ENCODE results near the gene KCNC4. TPM values are rescaled to one million over a fixed set of nuclear protein-coding genes. Genes with fewer than 3 reads are reported as not detected.

The KCNC4 gene
- total RNA-seq, 1 donor: 2.8 TPM

GRCh38 chr1:110243146-110243545 lies 33.0 kb downstream of the KCNC4 start:
- H3K9me3 ChIP-seq (ENCODE audit: low read depth, low read length): no peaks in the 10 kb centered on the region
- no peak overlapping the region for H3K4me3 ChIP-seq (ENCODE audit: low read length)
- no peaks in the 10 kb centered on the region for H3K27me3 ChIP-seq (ENCODE audit: insufficient read depth, low read length)
- peaks cover 28% of the 10 kb centered on the region for H3K4me1 ChIP-seq (ENCODE audit: insufficient read depth, low read length)

DNA sequence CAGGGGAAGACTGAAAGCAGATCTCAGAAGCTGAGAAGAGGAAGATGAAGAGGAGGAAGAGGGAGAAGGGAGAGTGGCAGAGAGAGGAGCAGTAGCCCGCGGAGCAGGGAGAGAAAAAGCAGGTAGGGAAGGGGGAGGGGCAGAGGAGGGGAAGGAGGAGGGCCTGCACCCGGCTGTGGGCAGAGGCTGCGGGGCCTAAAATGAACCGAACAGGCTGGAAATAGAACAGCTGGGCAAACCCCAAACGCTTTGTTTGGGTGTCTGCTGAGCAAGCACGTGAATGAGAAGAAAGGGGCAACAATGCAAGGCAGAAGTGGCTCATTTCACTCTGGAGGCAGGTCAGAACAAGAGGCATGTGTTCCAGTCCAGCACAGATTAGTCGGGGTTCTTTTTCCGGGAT lies 33.5 kb downstream of the KCNC4 start:
- no peaks in the 10 kb centered on the region for H3K27me3 ChIP-seq (ENCODE audit: insufficient read depth, low read length)
- H3K4me3 ChIP-seq (ENCODE audit: low read length): no peak overlapping the region
- no peaks in the 10 kb centered on the region for H3K9me3 ChIP-seq (ENCODE audit: low read depth, low read length)
- peaks cover 28% of the 10 kb centered on the region for H3K4me1 ChIP-seq (ENCODE audit: insufficient read depth, low read length)

DNA sequence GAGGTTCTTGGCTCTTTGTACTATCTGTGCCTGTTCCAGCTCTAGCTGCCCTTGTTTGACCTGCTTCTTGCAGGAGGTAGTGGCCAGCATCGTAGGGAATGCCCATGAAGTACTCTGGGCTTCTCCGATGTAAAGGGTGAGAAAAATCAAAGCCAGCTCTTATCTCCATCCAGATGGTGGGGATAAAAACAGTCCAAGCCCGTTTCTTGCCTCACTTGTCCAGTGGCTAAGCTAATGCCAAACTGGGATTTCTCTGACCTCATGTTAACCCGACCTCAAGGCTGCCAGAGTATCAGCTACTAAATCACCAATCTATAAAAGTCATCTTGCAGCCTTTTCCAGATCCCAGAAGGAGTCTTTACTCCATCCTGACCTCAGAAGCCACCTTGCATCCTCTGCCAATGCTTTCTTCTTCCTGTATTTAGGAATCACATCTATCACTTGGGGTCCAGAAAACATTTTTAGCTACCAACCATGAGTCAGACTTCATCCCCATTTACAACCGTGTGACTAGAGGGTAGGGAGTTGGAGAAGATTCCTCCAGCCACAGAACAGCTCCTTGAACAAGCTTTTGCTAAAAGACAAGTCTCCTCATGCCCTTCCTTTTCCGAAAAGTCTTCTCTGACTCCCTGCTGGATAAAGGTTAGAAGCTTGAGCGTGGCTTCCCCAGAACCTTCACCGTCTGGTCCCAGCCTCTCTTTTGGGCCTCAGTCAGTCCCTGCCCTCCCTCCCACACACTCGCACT lies 35.9 kb downstream of the KCNC4 start:
- no peak overlapping the region for H3K4me3 ChIP-seq (ENCODE audit: low read length)
- no peaks in the 10 kb centered on the region for H3K9me3 ChIP-seq (ENCODE audit: low read depth, low read length)
- H3K27me3 ChIP-seq (ENCODE audit: insufficient read depth, low read length): no peaks in the 10 kb centered on the region
- peaks cover 15% of the 10 kb centered on the region for H3K4me1 ChIP-seq (ENCODE audit: insufficient read depth, low read length)

- Histone ChIP-seq H3K27me3 (ENCODE audit: insufficient read depth, low read length) (no peaks in the 10 kb centered on the region), H3K4me3 (ENCODE audit: low read length) (no peak overlapping the region), H3K4me1 (ENCODE audit: insufficient read depth, low read length) (peaks cover 12% of the 10 kb centered on the region), H3K9me3 (ENCODE audit: low read depth, low read length) (no peaks in the 10 kb centered on the region)
These were observed 38.6 kb downstream of the KCNC4 start for GRCh38 chr1:110248746-110249145.

- Histone ChIP-seq H3K27me3 (ENCODE audit: insufficient read depth, low read length) (no peaks in the 10 kb centered on the region), H3K4me1 (ENCODE audit: insufficient read depth, low read length) (peaks cover 7% of the 10 kb centered on the region), H3K4me3 (ENCODE audit: low read length) (no peak overlapping the region), H3K9me3 (ENCODE audit: low read depth, low read length) (no peaks in the 10 kb centered on the region)
These were observed 39.1 kb downstream of the KCNC4 start for GRCh38 chr1:110249256-110249655.

GRCh38 chr1:110250008-110250407 lies 39.9 kb downstream of the KCNC4 start:
- Histone ChIP-seq H3K9me3 (ENCODE audit: low read depth, low read length) (no peaks in the 10 kb centered on the region), H3K4me3 (ENCODE audit: low read length) (no peak overlapping the region), H3K27me3 (ENCODE audit: insufficient read depth, low read length) (no peaks in the 10 kb centered on the region), H3K4me1 (ENCODE audit: insufficient read depth, low read length) (peaks cover 3% of the 10 kb centered on the region)

- Histone ChIP-seq H3K9me3 (ENCODE audit: low read depth, low read length) (no peaks in the 10 kb centered on the region), H3K4me3 (ENCODE audit: low read length) (no peak overlapping the region), H3K4me1 (ENCODE audit: insufficient read depth, low read length) (peaks cover 3% of the 10 kb centered on the region), H3K27me3 (ENCODE audit: insufficient read depth, low read length) (no peaks in the 10 kb centered on the region)
These were observed 40.6 kb downstream of the KCNC4 start for GRCh38 chr1:110250749-110251148.

DNA sequence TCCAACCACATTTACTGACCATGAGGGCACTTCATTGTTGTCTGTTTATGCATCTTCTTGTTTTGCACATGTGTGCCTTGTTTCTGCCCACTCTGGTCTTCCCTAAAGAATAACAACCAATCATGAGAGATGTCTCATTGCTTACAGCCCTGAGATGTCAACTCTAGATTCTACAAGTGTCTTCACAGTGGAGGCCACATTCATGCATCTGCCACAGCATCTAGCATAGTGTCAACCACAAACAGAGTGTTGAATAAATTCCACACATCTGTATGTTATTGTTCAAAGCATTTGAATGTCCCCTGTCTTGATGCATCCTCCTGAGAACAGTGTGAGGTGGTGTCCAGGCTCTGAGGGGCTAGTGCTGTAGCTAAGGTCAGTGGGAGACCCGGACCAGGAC lies 43.1 kb downstream of the KCNC4 start:
- H3K4me1 ChIP-seq (ENCODE audit: insufficient read depth, low read length): peaks cover 3% of the 10 kb centered on the region
- no peaks in the 10 kb centered on the region for H3K9me3 ChIP-seq (ENCODE audit: low read depth, low read length)
- no peak overlapping the region for H3K4me3 ChIP-seq (ENCODE audit: low read length)
- H3K27me3 ChIP-seq (ENCODE audit: insufficient read depth, low read length): no peaks in the 10 kb centered on the region

DNA sequence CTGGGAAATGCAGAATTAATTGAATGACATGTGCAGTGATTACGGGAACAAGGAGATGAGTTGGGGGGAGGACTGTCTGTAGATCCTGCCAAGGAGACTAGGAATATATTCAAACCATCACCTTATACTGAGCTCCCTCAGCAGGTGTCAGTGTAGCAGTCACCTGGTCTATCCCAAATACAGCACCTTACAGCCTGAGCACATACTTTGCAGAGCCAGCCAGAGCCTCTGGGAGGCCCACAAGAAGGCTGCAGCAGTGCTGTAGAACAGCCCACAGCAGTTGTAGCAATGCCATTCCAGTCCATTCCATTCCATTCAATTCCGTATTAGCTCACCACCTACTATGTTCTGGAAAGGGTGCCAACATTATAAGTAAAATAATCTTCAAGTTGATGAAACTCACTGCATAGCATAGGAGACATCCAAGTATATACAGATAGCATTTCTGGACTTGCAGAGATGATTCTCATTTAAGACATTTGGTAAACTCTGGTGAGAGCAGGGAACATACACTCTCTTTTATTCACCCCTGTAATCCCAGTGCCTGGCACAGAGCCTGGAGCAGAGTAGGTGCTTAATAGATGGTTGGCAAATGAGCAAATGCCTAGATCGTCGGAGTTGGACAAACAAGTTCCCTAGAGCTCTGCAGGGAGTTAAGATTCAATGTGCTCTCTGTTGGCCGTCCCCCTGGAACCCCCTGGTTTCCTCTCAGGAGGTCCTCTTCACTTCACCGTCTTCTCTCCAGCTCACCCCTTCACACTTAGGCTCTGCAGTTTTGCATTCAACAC lies 44.7 kb downstream of the KCNC4 start:
- H3K27me3 ChIP-seq (ENCODE audit: insufficient read depth, low read length): no peaks in the 10 kb centered on the region
- peaks cover 11% of the 10 kb centered on the region for H3K4me1 ChIP-seq (ENCODE audit: insufficient read depth, low read length)
- no peak overlapping the region for H3K4me3 ChIP-seq (ENCODE audit: low read length)
- no peaks in the 10 kb centered on the region for H3K9me3 ChIP-seq (ENCODE audit: low read depth, low read length)

- H3K27me3 ChIP-seq (ENCODE audit: insufficient read depth, low read length): no peaks in the 10 kb centered on the region
- no peaks in the 10 kb centered on the region for H3K9me3 ChIP-seq (ENCODE audit: low read depth, low read length)
- H3K4me3 ChIP-seq (ENCODE audit: low read length): no peak overlapping the region
- peaks cover 14% of the 10 kb centered on the region for H3K4me1 ChIP-seq (ENCODE audit: insufficient read depth, low read length)
These were observed 45.3 kb downstream of the KCNC4 start for GRCh38 chr1:110255392-110255787.

GRCh38 chr1:110258734-110259133 lies 48.6 kb downstream of the KCNC4 start:
- H3K27me3 ChIP-seq (ENCODE audit: insufficient read depth, low read length): no peaks in the 10 kb centered on the region
- peaks cover 11% of the 10 kb centered on the region for H3K4me1 ChIP-seq (ENCODE audit: insufficient read depth, low read length)
- no peaks in the 10 kb centered on the region for H3K9me3 ChIP-seq (ENCODE audit: low read depth, low read length)
- no peak overlapping the region for H3K4me3 ChIP-seq (ENCODE audit: low read length)

DNA sequence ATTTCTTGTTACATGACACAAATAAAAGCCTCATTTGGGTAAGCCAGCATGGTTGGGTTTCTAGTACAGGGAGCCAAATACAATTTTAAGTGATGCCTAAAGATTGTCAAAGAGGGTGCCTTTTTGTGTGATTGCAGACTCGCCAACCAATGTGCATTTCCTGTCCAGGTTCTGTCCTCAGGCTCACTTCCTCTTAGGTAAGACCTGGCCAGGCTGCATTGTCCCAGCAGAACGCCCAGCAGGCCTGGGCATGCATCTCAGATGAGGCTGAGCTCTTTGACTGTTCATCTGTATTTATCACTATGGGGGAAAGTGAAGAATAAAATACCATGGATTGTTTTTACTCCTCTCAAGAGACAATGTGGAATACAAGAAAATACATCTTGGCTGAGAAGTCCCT lies 49.7 kb downstream of the KCNC4 start:
- H3K4me1 ChIP-seq (ENCODE audit: insufficient read depth, low read length): peaks cover 11% of the 10 kb centered on the region
- H3K4me3 ChIP-seq (ENCODE audit: low read length): no peak overlapping the region
- H3K27me3 ChIP-seq (ENCODE audit: insufficient read depth, low read length): no peaks in the 10 kb centered on the region
- no peaks in the 10 kb centered on the region for H3K9me3 ChIP-seq (ENCODE audit: low read depth, low read length)

Other genes starting within 250 kb of the KCNC4 start
- 7.0 TPM for gene AHCYL1, start 225.5 kb upstream of the KCNC4 start, total RNA-seq
- gene STRIP1, start 175.7 kb upstream of the KCNC4 start, total RNA-seq: 49.3 TPM
- gene ALX3, start 139.6 kb upstream of the KCNC4 start, total RNA-seq: not detected
- gene UBL4B, start 97.9 kb upstream of the KCNC4 start, total RNA-seq: not detected
- gene SLC6A17, start 59.8 kb upstream of the KCNC4 start, total RNA-seq: 0.63 TPM
- gene RBM15, start 129.1 kb downstream of the KCNC4 start, total RNA-seq: 66.4 TPM
- gene SLC16A4, start 180.7 kb downstream of the KCNC4 start, total RNA-seq: not detected
- 39.4 TPM for gene LAMTOR5, start 197.4 kb downstream of the KCNC4 start, total RNA-seq
- gene PROK1, start 240.8 kb downstream of the KCNC4 start, total RNA-seq: not detected

All from mononuclear cell (primary cell).